Measurements from ENCODE around the gene MACO1. TPM values are rescaled to one million over a fixed set of nuclear protein-coding genes. Genes with fewer than 3 reads are reported as not detected.
A peak's percentile ranks its signal among the peaks of the same experiment; 100 is the strongest.

Gene MACO1
- total RNA-seq, 2 experiments from 2014 or later = 17.1 to 18.0 TPM

DNA sequence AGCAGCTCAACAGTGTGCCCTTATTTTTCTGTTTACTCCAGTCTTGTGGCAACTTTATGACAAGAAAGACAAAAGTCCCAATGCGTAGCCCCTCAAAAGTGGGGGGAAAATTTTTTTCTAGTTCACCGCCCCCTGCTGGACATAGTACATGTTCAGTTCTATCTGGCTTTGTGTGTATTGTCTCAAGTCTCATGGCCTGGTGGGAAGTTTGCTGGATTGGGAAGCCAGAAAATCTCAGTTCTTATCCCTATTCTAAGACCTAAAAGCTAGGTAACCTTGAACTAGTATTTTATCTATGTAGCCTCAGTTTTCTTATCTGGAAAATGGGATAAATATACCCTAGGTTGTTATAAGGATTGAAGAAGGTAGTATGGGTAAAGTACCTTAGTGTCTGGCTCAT is 56.9 kb downstream of the MACO1 start:
- TF ChIP-seq, protein P1, sequence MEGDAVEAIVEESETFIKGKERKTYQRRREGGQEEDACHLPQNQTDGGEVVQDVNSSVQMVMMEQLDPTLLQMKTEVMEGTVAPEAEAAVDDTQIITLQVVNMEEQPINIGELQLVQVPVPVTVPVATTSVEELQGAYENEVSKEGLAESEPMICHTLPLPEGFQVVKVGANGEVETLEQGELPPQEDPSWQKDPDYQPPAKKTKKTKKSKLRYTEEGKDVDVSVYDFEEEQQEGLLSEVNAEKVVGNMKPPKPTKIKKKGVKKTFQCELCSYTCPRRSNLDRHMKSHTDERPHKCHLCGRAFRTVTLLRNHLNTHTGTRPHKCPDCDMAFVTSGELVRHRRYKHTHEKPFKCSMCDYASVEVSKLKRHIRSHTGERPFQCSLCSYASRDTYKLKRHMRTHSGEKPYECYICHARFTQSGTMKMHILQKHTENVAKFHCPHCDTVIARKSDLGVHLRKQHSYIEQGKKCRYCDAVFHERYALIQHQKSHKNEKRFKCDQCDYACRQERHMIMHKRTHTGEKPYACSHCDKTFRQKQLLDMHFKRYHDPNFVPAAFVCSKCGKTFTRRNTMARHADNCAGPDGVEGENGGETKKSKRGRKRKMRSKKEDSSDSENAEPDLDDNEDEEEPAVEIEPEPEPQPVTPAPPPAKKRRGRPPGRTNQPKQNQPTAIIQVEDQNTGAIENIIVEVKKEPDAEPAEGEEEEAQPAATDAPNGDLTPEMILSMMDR (IDR thresholded peaks at IDR 0.05) = peak; percentile 60
- Mint-ChIP-seq H3K27me3 (no peaks in the 10 kb centered on the region), H3K4me1 (ENCODE audit: low read depth) (peaks cover 8% of the 10 kb centered on the region), H3K27ac (no peak overlapping the region), H3K36me3 (ENCODE audit: low read depth) (peaks cover 31% of the 10 kb centered on the region), H3K4me3 (no peak overlapping the region), H3K9me3 (no peaks in the 10 kb centered on the region)
- ChIA-PET CTCF (interaction anchor here (0.7 to 7.1 kb wide), 28 partner anchors 8 to 330 kb away, joined by 3 to 77 read pairs (median 4); no protein-coding TSS in a partner anchor), POLR2A (interaction anchor here (0.6 to 1.4 kb wide), 6 partner anchors 10 to 248 kb away, joined by 3 read pairs; no protein-coding TSS in a partner anchor)
- intact Hi-C loops (cut with micrococcal nuclease) = no loop called here
- DNase-seq = peak; percentile 58
- ATAC-seq = no peak

DNA sequence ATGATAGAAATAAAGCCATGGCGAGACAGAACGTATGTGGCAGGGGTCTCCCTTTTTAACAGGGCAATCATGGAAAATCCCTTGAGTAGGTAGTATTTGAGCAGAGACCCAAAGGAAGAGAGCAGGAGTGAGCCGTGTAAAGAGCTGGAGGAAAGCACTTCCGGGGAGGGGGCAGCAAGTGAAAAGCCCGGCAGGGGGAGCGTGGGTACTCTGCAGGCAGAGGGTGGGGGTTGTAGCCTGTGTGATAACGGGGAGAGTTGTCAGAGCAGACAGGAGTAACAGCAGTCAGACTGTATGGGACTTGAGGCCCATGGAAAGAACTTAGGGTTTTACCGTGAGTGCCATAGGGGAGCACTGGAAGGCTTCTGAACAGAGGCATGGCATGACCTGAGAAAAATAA is 61.6 kb downstream of the MACO1 start:
- ChIA-PET CTCF (interaction anchor here (0.7 to 7.1 kb wide), 6 partner anchors 9 to 28 kb away, joined by 3 to 77 read pairs (median 7); no protein-coding TSS in a partner anchor), POLR2A (no interaction called here)
- Mint-ChIP-seq H3K36me3 (ENCODE audit: low read depth) (peaks cover 27% of the 10 kb centered on the region), H3K4me3 (no peak overlapping the region), H3K9me3 (no peaks in the 10 kb centered on the region), H3K27me3 (no peaks in the 10 kb centered on the region), H3K4me1 (ENCODE audit: low read depth) (peaks cover 2% of the 10 kb centered on the region), H3K27ac (no peak overlapping the region)
- intact Hi-C loops (cut with micrococcal nuclease) = no loop called here
- TF ChIP-seq, protein P1 (IDR thresholded peaks at IDR 0.05) = no peak
- no peak for DNase-seq
- ATAC-seq = no peak

DNA sequence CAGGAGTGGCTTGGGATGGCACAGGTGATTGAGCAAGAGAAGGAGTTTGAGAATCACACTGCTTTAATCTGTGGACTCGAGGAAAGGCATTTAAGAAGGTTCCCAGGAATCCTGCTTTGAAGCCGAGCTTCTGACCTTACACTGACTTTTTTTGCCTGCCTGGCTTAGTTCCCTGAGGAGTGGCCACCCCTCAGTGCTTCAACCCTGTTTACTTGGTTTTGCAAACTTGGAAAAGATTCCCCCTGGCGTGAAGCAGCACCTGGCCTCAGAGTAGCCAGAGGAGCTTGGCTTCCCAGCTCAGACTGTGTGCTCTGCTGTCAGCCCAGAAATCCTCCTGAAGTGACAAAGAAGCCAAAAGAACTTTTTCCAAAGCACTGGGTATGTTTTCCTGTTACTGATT is 64.3 kb downstream of the MACO1 start:
- Mint-ChIP-seq H3K27ac (no peak overlapping the region), H3K27me3 (no peaks in the 10 kb centered on the region), H3K9me3 (no peaks in the 10 kb centered on the region), H3K4me3 (no peak overlapping the region), H3K36me3 (ENCODE audit: low read depth) (peaks cover 20% of the 10 kb centered on the region), H3K4me1 (ENCODE audit: low read depth) (no peaks in the 10 kb centered on the region)
- CTCF ChIA-PET = no interaction called here
- intact Hi-C loops (cut with micrococcal nuclease) = no loop called here
- ATAC-seq (no peak), DNase-seq (no peak)
- POLR2A ChIA-PET = interaction anchor here (0.8 kb wide), 1 partner anchor 316 kb away, joined by 3 read pairs; no protein-coding TSS in a partner anchor
- TF ChIP-seq, protein P1 (IDR thresholded peaks at IDR 0.05) = no peak

DNA sequence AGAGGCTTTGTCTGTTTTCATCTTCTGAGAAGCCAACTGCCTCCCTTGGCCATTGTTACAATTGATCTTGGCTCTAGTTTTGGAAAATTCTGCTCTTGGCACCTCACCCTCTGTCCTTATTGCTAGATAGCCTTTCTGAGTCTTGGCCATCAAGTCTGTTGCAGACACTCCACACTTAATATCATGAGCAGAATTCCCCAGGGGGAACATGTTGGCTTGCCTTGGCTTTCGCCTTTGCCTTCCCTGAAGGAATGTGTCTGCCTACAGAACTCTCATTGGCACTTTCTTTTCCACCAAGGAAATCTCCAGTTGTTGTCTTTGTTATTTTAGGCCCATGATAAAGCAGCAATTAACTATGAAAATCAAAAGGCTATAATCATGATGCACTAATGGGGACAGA is 70.0 kb downstream of the MACO1 start:
- H3K9me3 Mint-ChIP-seq = no peaks in the 10 kb centered on the region
- H3K4me3 Mint-ChIP-seq = no peak overlapping the region
- DNase-seq = no peak
- ChIA-PET CTCF (interaction anchor here (6.4 to 6.9 kb wide), 2 partner anchors 14 to 19 kb away, joined by 63 to 77 read pairs; no protein-coding TSS in a partner anchor), POLR2A (no interaction called here)
- no peaks in the 10 kb centered on the region for H3K27me3 Mint-ChIP-seq
- TF ChIP-seq, protein P1 (IDR thresholded peaks at IDR 0.05) = no peak
- no peak for ATAC-seq
- peaks cover under 1% of the 10 kb centered on the region for H3K4me1 Mint-ChIP-seq (ENCODE audit: low read depth)
- peaks cover 7% of the 10 kb centered on the region for H3K36me3 Mint-ChIP-seq (ENCODE audit: low read depth)
- intact Hi-C loops (cut with micrococcal nuclease) = loop anchor here (5.0 kb wide), 1 partner anchor 312 kb away; no protein-coding TSS in a partner anchor
- no peak overlapping the region for H3K27ac Mint-ChIP-seq

DNA sequence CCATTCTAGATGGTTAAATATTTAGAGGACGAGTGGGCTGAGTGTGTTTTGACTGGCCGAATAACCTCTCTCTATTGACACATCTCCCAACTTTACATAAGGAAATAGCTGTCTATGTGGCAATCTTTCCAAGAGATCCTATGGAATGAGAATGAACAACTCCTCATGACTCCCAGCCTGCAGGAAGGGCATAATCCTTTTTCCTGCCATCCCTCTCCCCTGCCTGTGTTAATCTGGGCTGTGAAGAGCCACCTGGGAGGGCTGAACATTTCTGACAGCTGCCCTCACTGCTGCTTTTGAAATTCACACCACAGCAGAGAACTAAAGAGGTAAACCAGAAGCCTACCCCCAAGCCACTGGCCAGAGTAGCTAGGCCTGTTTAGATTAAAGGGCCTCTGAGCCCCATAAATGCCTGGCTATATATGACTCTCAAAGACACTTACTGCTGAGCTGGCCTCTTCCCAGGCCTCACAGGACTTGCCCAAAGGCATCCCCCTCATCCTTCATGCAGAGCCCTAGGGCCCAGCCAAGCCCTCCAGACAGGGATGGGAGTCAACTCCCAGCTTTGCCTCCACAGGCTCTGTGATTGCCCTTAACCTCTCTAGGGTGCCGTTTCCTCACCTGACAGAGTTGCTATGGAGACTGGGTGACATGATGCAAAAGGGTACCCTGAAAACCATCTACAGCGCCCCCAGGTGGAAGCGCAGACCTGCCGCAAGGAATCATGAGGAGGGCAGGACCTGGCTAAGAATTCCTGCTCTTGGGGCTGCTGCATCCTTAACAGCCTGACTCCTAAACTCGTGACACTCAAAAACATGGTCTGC is 70.8 kb downstream of the MACO1 start:
- ChIA-PET CTCF (interaction anchor here (0.8 to 6.9 kb wide), 7 partner anchors 9 to 107 kb away, joined by 3 to 77 read pairs (median 5); no protein-coding TSS in a partner anchor), POLR2A (interaction anchor here (0.8 to 1.1 kb wide), 2 partner anchors 12 to 27 kb away, joined by 3 read pairs; no protein-coding TSS in a partner anchor)
- TF ChIP-seq, protein P1 (IDR thresholded peaks at IDR 0.05) = peak; percentile 25
- Mint-ChIP-seq H3K4me3 (no peak overlapping the region), H3K4me1 (ENCODE audit: low read depth) (peaks cover 8% of the 10 kb centered on the region), H3K27me3 (no peaks in the 10 kb centered on the region), H3K9me3 (no peaks in the 10 kb centered on the region), H3K36me3 (ENCODE audit: low read depth) (peaks cover 6% of the 10 kb centered on the region), H3K27ac (no peak overlapping the region)
- ATAC-seq = no peak
- peak; percentile 36 for DNase-seq
- intact Hi-C loops (cut with micrococcal nuclease) = loop anchor here (5.0 kb wide), 1 partner anchor 311 kb away; no protein-coding TSS in a partner anchor

All from activated CD8-positive, alpha-beta T cell treated with anti-CD3 and anti-CD28 coated beads for 36 hours (primary cell).